Body of pancreas (tissue), 4 donors: ENCODE data around the gene SLC9A8. TPM values are rescaled to one million over a fixed set of nuclear protein-coding genes. Genes with fewer than 3 reads are reported as not detected.

ENCODE experiments used
- ATAC-seq: fragments of 150-250 bp; one replicate; pipeline ENCODE4 v1.9.1; 2016
- DNase-seq, 4 donors: peaks; one replicate each; pipeline ENCODE4 v3.0.0-alpha.2; 2019
- H3K27ac ChIP-seq, 4 donors: fragments of 200-600 bp; sonication (generic); 1 replicate in 3 of 4; 2 replicates in 1 of 4; pipeline versions ENCODE4 v1.5.1 to v1.6.1; 2016 to 2019; ENCODE audit warnings: mild to moderate bottlenecking in 1 of 4, mixed read lengths in 1 of 4, moderate library complexity in 1 of 4
- H3K27me3 ChIP-seq, 2 donors: fragments of 200-600 bp; sonication (generic); one replicate each; pipeline ENCODE4 v1.6.0; 2016; ENCODE audit warnings: mild to moderate bottlenecking in 1 of 2
- H3K36me3 ChIP-seq, 2 donors: fragments of 200-600 bp; sonication (generic); replicated peaks in 1 of 2; 2 replicates each; pipeline ENCODE4 v1.5.1; 2016; ENCODE audit warnings: low read depth in 2 of 2; ENCODE audit not compliant: insufficient read depth in 1 of 2
- H3K4me1 ChIP-seq: fragments of 200-600 bp; sonication (generic); one replicate; pipeline ENCODE4 v1.6.0; 2016
- H3K4me3 ChIP-seq, 2 donors: fragments of 200-600 bp; sonication (generic); 1 replicate in 1 of 2; 2 replicates in 1 of 2; pipeline ENCODE4 v1.5.1; 2016 to 2019
- H3K9me3 ChIP-seq, 3 donors: fragments of 200-600 bp; sonication (generic); 1 replicate in 2 of 3; 2 replicates in 1 of 3; pipeline ENCODE4 v1.5.1; 2016
- POLR2A ChIP-seq, 3 donors: fragments of 450-650 bp; IDR thresholded peaks; one replicate each; pipeline ENCODE4 v1.6.1; 2016; ENCODE audit warnings: antibody characterized with exemption in 3 of 3, mild to moderate bottlenecking in 2 of 3
- WGBS, 2 donors: methylation state at CpG; one replicate each; pipeline ENCODE4 v1.1.5; 2017; 5-methylcytosine and 5-hydroxymethylcytosine counted together
- intact Hi-C: fragments of 100-400 bp; cut with DNase I; formaldehyde crosslinking; loops from one replicate; pipeline ENCODE4 v1.15.1; 2023
- total RNA-seq, 2 donors: library from RNA; depleted of rRNA; stranded (reverse); fragments of >200 nt; gene quantifications; one replicate each; pipeline ENCODE4 v1.1.0, GENCODE V29; 2016
- TF ChIP-seq, protein P1 (sequence below), 7 experiments: fragments of 450-650 bp in 4 of 7; fragments of 200-600 bp in 3 of 7; sonication (generic) in 3 of 7; IDR thresholded peaks; one replicate each; pipeline ENCODE4 v1.5.1; 2016 to 2019; ENCODE audit warnings: antibody characterized with exemption in 7 of 7

SLC9A8 gene
- total RNA-seq, 2 donors from 2014 or later: 5.9 to 11.2 TPM

DNA sequence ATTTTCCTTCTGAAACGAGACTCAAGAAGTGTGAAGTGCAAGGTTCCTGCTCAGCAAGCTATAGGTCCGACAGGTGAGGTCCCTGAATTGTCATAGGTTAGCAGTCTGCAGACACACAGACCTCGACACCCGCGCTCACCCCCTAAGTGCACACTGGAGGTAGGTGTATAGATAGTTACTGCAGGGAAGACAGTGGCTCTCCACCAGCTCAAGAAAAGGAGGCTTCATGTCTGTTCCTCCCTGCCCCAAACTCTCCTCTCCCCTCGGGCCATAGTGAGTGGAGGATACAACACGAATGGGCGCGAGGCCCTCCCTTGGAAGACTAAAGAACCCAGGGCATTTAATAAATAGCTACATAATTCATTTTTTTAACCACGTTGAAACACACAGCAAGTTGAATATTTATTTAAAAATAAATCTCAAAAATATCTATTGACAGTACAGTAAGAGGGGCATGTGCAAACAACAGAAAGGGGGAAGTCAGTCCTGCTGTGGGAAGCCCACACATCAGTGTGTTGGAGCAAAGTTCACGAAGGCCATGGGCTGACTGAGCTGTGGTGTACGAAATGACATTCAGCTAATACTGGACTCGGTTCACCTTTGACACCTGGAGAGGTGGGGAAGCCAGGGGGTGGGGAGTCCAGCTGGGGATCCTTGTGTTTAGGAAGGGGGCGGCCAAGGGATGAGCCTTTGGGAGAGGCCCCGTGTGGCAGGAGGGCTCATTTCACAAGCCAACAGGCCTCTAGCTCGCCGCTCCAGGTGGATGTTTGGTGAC lies 92.0 kb downstream of the SLC9A8 start:
- Histone ChIP-seq H3K27ac (no peak overlapping the region), H3K27me3 (no peaks in the 10 kb centered on the region), H3K4me3 (no peak overlapping the region), H3K36me3 (peaks cover 19 to 31% of the 10 kb centered on the region in 2 donors), H3K9me3 (no peaks in the 10 kb centered on the region), H3K4me1 (peaks cover 6% of the 10 kb centered on the region)
- WGBS, 2 donors: 85 to 89% methylated on average over 17 of the region's 17 CpGs
- intact Hi-C loops: no loop called here
- TF ChIP-seq, protein P1, sequence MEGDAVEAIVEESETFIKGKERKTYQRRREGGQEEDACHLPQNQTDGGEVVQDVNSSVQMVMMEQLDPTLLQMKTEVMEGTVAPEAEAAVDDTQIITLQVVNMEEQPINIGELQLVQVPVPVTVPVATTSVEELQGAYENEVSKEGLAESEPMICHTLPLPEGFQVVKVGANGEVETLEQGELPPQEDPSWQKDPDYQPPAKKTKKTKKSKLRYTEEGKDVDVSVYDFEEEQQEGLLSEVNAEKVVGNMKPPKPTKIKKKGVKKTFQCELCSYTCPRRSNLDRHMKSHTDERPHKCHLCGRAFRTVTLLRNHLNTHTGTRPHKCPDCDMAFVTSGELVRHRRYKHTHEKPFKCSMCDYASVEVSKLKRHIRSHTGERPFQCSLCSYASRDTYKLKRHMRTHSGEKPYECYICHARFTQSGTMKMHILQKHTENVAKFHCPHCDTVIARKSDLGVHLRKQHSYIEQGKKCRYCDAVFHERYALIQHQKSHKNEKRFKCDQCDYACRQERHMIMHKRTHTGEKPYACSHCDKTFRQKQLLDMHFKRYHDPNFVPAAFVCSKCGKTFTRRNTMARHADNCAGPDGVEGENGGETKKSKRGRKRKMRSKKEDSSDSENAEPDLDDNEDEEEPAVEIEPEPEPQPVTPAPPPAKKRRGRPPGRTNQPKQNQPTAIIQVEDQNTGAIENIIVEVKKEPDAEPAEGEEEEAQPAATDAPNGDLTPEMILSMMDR (IDR thresholded peaks at IDR 0.05): no peak
- TF ChIP-seq POLR2A (IDR thresholded peaks at IDR 0.05): no peak
- DNase-seq: peak in 1 of 4 donors; percentile 6
- ATAC-seq: no peak

DNA sequence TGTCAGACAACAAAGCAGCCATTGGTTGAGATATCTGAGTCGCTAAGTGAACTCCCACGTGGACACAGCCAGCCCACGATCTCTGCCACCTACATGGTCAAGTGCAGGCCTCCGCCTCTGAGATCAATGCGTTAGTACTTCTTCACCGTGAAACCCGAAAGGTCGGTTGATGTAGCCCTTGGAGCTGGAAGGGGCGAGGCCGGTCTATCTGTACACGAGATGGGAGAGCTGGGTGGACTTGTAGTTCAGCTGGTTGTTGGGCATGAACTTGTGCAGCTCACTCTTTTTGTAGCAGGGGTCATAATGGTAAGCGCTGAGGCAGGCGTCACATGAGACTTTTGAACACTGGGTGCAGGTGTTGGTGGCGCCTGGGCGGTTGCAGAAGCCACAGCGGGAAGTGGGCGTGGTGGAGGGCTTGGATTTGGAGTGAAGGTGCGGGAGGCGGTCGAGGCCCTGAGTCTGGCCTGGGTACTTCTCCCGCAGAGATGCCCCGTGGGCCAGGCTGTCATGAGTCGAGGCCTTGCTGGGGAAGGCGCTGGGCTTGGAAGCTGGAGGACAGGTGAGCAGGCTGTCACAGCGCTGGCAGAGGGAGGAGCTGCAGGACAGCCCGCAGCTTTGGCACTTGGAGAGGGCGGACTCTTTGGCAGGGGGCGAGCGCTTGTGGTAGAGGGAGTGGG lies 92.9 kb downstream of the SLC9A8 start:
- Histone ChIP-seq H3K27ac (no peak overlapping the region), H3K4me3 (no peak overlapping the region), H3K36me3 (peaks cover 19 to 31% of the 10 kb centered on the region in 2 donors), H3K9me3 (no peaks in the 10 kb centered on the region), H3K4me1 (peaks cover 16% of the 10 kb centered on the region), H3K27me3 (no peaks in the 10 kb centered on the region)
- DNase-seq (peak in 1 of 4 donors; percentile 13), ATAC-seq (no peak)
- TF ChIP-seq POLR2A (IDR thresholded peaks at IDR 0.05): no peak
- TF ChIP-seq, protein P1 (IDR thresholded peaks at IDR 0.05): no peak
- intact Hi-C loops: no loop called here
- WGBS, 2 donors: 89 to 91% methylated on average over 23 to 27 of the region's 29 CpGs

DNA sequence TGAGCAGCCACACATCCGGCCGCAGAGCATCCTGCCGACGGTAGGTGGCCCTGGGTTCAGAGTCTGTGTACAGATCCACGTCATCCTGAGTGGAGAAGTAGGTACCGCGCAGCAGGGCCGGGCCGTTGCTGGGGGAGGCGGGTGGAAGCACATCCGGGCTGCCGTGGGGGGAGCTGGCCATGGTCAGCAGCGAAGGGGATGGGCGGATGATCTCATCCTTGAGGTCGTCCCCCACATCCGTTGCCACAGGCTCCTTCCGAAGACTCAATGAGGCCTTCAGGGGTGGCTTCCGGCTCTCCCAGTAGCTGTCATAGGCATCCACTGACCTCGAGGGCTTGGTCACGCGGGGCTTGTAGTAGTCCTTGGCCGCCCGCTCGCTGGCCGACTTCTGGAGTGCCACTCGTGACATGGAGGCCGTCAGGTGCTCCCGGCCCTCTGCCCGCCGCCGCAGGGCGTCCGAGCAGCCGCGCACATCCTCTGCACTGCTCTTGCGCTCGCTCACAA lies 93.5 kb downstream of the SLC9A8 start:
- no peaks in the 10 kb centered on the region for H3K9me3 ChIP-seq
- peaks cover 19% of the 10 kb centered on the region for H3K4me1 ChIP-seq
- peak in 1 of 4 donors; percentile 10 for DNase-seq
- no peak for ATAC-seq
- peaks cover 19 to 31% of the 10 kb centered on the region in 2 donors for H3K36me3 ChIP-seq
- intact Hi-C loops: no loop called here
- H3K27me3 ChIP-seq: no peaks in the 10 kb centered on the region
- 93 to 95% methylated on average over 16 to 34 of the region's 37 CpGs for WGBS, 2 donors
- H3K4me3 ChIP-seq: no peak overlapping the region
- H3K27ac ChIP-seq: no peak overlapping the region
- TF ChIP-seq, protein P1 (IDR thresholded peaks at IDR 0.05): no peak
- TF ChIP-seq POLR2A (IDR thresholded peaks at IDR 0.05): no peak

DNA sequence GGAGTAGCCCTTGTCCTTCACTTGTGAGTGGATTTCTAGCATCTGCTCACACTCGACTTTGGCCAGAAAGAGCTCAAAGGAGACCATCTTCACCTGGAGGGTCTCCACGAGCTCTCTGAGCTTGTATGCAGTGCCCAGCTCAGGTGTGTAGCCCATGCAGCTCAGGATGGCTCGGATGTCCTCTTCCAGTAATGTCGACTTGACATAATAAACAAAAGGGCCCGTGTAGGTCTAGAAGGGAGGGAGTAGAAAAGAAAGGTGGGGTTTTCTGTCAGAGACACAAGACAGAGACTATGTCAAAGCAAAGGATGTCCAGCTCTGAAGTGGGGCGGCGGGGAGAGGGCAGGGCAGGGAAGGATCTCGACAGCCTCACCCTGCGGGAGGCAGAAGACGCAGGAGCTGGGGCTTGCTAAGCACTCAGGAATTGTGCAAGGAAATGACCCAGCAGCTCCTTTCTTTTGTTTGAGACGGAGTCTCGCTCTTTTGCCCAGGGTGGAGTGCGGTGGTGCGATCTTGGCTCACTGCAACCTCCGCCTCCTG lies 94.1 kb downstream of the SLC9A8 start:
- WGBS, 2 donors: 88 to 90% methylated on average over 15 of the region's 15 CpGs
- TF ChIP-seq, protein P1 (IDR thresholded peaks at IDR 0.05): no peak
- no peak for TF ChIP-seq POLR2A (IDR thresholded peaks at IDR 0.05)
- DNase-seq: peak in 1 of 4 donors; percentile 3
- H3K36me3 ChIP-seq: peaks cover 19 to 31% of the 10 kb centered on the region in 2 donors
- intact Hi-C loops: no loop called here
- no peak overlapping the region for H3K27ac ChIP-seq
- H3K9me3 ChIP-seq: no peaks in the 10 kb centered on the region
- H3K27me3 ChIP-seq: no peaks in the 10 kb centered on the region
- peaks cover 19% of the 10 kb centered on the region for H3K4me1 ChIP-seq
- no peak for ATAC-seq
- H3K4me3 ChIP-seq: no peak overlapping the region
